WTC11 (cell line): Measurements from ENCODE around the gene SPSB2. TPM values are rescaled to one million over a fixed set of nuclear protein-coding genes. Genes with fewer than 3 reads are reported as not detected.

Source experiments
- ATAC-seq: fragments of 200-7000 bp; cut with Tn5 transposase; 2 replicates; pipeline ENCODE4 v1.10.0; 2021; ENCODE audit warnings: mild to moderate bottlenecking, moderate library complexity
- CTCF ChIA-PET: fragments of 300-600 bp; sonication (Branson Sonifier 250); formaldehyde crosslinking; loops from one replicate; lab custom pipeline; 2021; ENCODE audit warnings: antibody characterized with exemption; lab: Charles Lee
- POLR2A ChIA-PET: fragments of 350-600 bp; sonication (Branson Sonifier 250); formaldehyde crosslinking; loops from one replicate; lab custom pipeline; 2021; ENCODE audit warnings: antibody characterized with exemption; lab: Charles Lee
- DNase-seq: peaks from one replicate; pipeline ENCODE4 v3.0.0; 2021; ENCODE audit warnings: low spot score
- H3K27ac Mint-ChIP-seq: 2 replicates; pipeline ENCODE4 v1.8.0; 2021; ENCODE audit warnings: mixed read lengths
- H3K27me3 Mint-ChIP-seq: 2 replicates; pipeline ENCODE4 v1.8.0; 2021; ENCODE audit warnings: low read depth, mild to moderate bottlenecking, moderate library complexity, mixed read lengths
- H3K36me3 Mint-ChIP-seq: 2 replicates; pipeline ENCODE4 v1.8.0; 2021; ENCODE audit warnings: mixed read lengths
- H3K4me1 Mint-ChIP-seq: 2 replicates; pipeline ENCODE4 v1.8.0; 2022; ENCODE audit warnings: mixed read lengths
- H3K4me3 Mint-ChIP-seq: 2 replicates; pipeline ENCODE4 v1.8.0; 2021; ENCODE audit warnings: mild to moderate bottlenecking, moderate library complexity, mixed read lengths
- H3K9me3 Mint-ChIP-seq: 2 replicates; pipeline ENCODE4 v1.8.0; 2021; ENCODE audit warnings: mixed read lengths
- ATF2 ChIP-seq: sonication (generic); formaldehyde crosslinking; IDR thresholded peaks from 2 replicates; pipeline ENCODE4 v1.8.1; 2022; ENCODE audit warnings: low read depth, missing genetic modification reagents, borderline replicate concordance
- CDX4 ChIP-seq: fragments of 250-450 bp; sonication (Bioruptor Pico); IDR thresholded peaks from 2 replicates; pipeline ENCODE4 v1.9.0; 2021; ENCODE audit warnings: moderate library complexity, mild to moderate bottlenecking, inconsistent platforms, borderline replicate concordance
- CREB1 ChIP-seq: sonication (generic); formaldehyde crosslinking; IDR thresholded peaks from 2 replicates; pipeline ENCODE4 v1.8.0; 2023; ENCODE audit warnings: mild to moderate bottlenecking, missing genetic modification reagents
- E2F4 ChIP-seq: sonication (generic); formaldehyde crosslinking; IDR thresholded peaks from 2 replicates; pipeline ENCODE4 v1.8.1; 2022; ENCODE audit warnings: low read depth, mild to moderate bottlenecking, moderate library complexity, missing genetic modification reagents, borderline replicate concordance
- ESRRA ChIP-seq: sonication (generic); formaldehyde crosslinking; IDR thresholded peaks from 2 replicates; pipeline ENCODE4 v1.8.1; 2022; ENCODE audit warnings: mild to moderate bottlenecking, missing genetic modification reagents, borderline replicate concordance
- FOXP4 ChIP-seq: sonication (generic); formaldehyde crosslinking; IDR thresholded peaks from 2 replicates; pipeline ENCODE4 v1.8.0; 2022; ENCODE audit warnings: mild to moderate bottlenecking, missing genetic modification reagents
- KAT7 ChIP-seq: sonication (generic); formaldehyde crosslinking; IDR thresholded peaks from 2 replicates; pipeline ENCODE4 v1.8.1; 2023; ENCODE audit warnings: missing genetic modification reagents, mild to moderate bottlenecking, borderline replicate concordance
- NR1H2 ChIP-seq: sonication (generic); formaldehyde crosslinking; IDR thresholded peaks from 2 replicates; pipeline ENCODE4 v1.9.0; 2021; ENCODE audit warnings: mild to moderate bottlenecking, moderate library complexity, missing genetic modification reagents
- PREB ChIP-seq: sonication (generic); formaldehyde crosslinking; IDR thresholded peaks from 2 replicates; pipeline ENCODE4 v1.8.1; 2022; ENCODE audit warnings: mild to moderate bottlenecking, missing genetic modification reagents, moderate library complexity, borderline replicate concordance
- SOX15 ChIP-seq: fragments of 250-450 bp; sonication (Bioruptor Pico); IDR thresholded peaks from 2 replicates; pipeline ENCODE4 v1.9.0; 2021; ENCODE audit warnings: mild to moderate bottlenecking
- SP1 ChIP-seq: sonication (generic); formaldehyde crosslinking; conservative IDR thresholded peaks from 2 replicates; pipeline ENCODE4 v1.8.1; 2022; ENCODE audit warnings: missing genetic modification reagents
- TEAD4 ChIP-seq: sonication (generic); formaldehyde crosslinking; IDR thresholded peaks from 2 replicates; pipeline ENCODE4 v1.8.0; 2022; ENCODE audit warnings: mild to moderate bottlenecking, missing genetic modification reagents
- total RNA-seq: library from RNA; stranded (reverse); gene quantifications from 3 replicates; pipeline ENCODE4 v1.2.3, GENCODE V29; 2021
- TF ChIP-seq, protein P1 (sequence below): sonication (generic); formaldehyde crosslinking; IDR thresholded peaks from 2 replicates; pipeline ENCODE4 v1.8.1; 2023; ENCODE audit warnings: mild to moderate bottlenecking, missing genetic modification reagents, borderline replicate concordance
- TF ChIP-seq, protein P2 (sequence below): fragments of 200-600 bp; IDR thresholded peaks from 2 replicates; pipeline ENCODE4 v1.8.0; 2022; ENCODE audit warnings: antibody characterized with exemption
- TF ChIP-seq, protein P3 (sequence below): sonication (generic); formaldehyde crosslinking; IDR thresholded peaks from 2 replicates; pipeline ENCODE4 v1.8.0; 2022; ENCODE audit warnings: mild to moderate bottlenecking, missing genetic modification reagents

SPSB2 gene
- total RNA-seq, 1 experiment from 2014 or later, result 25.5 TPM

- TF ChIP-seq, protein P1, sequence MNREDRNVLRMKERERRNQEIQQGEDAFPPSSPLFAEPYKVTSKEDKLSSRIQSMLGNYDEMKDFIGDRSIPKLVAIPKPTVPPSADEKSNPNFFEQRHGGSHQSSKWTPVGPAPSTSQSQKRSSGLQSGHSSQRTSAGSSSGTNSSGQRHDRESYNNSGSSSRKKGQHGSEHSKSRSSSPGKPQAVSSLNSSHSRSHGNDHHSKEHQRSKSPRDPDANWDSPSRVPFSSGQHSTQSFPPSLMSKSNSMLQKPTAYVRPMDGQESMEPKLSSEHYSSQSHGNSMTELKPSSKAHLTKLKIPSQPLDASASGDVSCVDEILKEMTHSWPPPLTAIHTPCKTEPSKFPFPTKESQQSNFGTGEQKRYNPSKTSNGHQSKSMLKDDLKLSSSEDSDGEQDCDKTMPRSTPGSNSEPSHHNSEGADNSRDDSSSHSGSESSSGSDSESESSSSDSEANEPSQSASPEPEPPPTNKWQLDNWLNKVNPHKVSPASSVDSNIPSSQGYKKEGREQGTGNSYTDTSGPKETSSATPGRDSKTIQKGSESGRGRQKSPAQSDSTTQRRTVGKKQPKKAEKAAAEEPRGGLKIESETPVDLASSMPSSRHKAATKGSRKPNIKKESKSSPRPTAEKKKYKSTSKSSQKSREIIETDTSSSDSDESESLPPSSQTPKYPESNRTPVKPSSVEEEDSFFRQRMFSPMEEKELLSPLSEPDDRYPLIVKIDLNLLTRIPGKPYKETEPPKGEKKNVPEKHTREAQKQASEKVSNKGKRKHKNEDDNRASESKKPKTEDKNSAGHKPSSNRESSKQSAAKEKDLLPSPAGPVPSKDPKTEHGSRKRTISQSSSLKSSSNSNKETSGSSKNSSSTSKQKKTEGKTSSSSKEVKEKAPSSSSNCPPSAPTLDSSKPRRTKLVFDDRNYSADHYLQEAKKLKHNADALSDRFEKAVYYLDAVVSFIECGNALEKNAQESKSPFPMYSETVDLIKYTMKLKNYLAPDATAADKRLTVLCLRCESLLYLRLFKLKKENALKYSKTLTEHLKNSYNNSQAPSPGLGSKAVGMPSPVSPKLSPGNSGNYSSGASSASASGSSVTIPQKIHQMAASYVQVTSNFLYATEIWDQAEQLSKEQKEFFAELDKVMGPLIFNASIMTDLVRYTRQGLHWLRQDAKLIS (CRISPR knock-in tag), result no peak
Observed at GRCh38 chr12:6840330-6840729, 32.8 kb downstream of the SPSB2 start (continued).

DNA sequence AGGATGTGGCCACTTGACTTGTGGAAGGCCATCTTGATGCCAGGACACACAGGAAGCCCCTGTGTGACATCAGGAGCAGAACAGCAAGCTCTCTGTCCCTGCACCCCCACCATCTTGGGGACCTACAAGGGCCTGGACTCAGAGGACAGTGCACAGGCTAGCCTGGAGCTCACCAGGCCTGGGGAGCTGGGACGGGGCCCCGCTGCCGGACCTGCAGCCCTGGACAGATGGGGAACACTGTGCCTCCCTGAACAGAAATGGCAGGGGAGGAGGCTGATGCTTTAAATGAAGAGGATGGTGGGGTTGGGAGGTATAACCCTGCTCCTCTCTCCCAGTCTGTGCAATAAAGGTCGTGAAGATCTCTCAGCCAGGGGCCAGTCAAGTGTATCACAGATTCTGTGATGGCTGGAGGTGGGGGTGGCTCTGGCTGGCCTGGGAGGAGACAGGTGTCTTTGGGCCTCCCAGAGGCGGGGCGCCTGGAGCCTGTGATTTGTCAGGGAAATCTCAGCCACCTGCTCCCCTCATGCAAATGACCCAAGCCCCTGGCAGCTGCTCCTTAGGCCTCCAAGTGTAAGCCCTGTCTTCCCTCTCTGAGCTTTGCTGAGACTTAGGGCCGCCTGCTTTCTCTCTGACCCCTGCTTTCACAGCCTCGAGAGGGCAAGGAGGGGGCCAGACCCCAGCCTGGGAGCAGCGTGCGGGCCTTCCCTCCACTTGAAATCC is 33.5 kb downstream of the SPSB2 start:
- peak; percentile 73 for ATAC-seq
- Mint-ChIP-seq H3K27me3 (no peaks in the 10 kb centered on the region), H3K27ac (no peak overlapping the region; the same call in 1 of the 2 replicates), H3K36me3 (peaks cover 47% of the 10 kb centered on the region), H3K4me3 (no peak overlapping the region), H3K4me1 (peaks cover 18% of the 10 kb centered on the region), H3K9me3 (no peaks in the 10 kb centered on the region)
- ChIA-PET CTCF (interaction anchor here (0.8 to 5.1 kb wide), 7 partner anchors 13 to 122 kb away, joined by 3 to 28 read pairs (median 5); partner anchors contain the start of genes CDCA3, MLF2, PTMS and SPSB2), POLR2A (interaction anchor here (0.5 to 2.2 kb wide), 3 partner anchors 12 to 150 kb away, joined by 3 to 9 read pairs (median 3); partner anchors contain the start of genes CDCA3 and USP5)
- TF ChIP-seq KAT7 (CRISPR knock-in tag), result no peak
- TF ChIP-seq FOXP4 (CRISPR knock-in tag), result no peak
- no peak for TF ChIP-seq CREB1 (CRISPR knock-in tag)
- no peak for TF ChIP-seq SOX15 (CRISPR knock-in tag)
- TF ChIP-seq TEAD4 (CRISPR knock-in tag), result no peak
- TF ChIP-seq, protein P2, sequence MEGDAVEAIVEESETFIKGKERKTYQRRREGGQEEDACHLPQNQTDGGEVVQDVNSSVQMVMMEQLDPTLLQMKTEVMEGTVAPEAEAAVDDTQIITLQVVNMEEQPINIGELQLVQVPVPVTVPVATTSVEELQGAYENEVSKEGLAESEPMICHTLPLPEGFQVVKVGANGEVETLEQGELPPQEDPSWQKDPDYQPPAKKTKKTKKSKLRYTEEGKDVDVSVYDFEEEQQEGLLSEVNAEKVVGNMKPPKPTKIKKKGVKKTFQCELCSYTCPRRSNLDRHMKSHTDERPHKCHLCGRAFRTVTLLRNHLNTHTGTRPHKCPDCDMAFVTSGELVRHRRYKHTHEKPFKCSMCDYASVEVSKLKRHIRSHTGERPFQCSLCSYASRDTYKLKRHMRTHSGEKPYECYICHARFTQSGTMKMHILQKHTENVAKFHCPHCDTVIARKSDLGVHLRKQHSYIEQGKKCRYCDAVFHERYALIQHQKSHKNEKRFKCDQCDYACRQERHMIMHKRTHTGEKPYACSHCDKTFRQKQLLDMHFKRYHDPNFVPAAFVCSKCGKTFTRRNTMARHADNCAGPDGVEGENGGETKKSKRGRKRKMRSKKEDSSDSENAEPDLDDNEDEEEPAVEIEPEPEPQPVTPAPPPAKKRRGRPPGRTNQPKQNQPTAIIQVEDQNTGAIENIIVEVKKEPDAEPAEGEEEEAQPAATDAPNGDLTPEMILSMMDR, result no peak
- TF ChIP-seq ESRRA, result no peak
- no peak for TF ChIP-seq PREB (CRISPR knock-in tag)
- TF ChIP-seq, protein P3, sequence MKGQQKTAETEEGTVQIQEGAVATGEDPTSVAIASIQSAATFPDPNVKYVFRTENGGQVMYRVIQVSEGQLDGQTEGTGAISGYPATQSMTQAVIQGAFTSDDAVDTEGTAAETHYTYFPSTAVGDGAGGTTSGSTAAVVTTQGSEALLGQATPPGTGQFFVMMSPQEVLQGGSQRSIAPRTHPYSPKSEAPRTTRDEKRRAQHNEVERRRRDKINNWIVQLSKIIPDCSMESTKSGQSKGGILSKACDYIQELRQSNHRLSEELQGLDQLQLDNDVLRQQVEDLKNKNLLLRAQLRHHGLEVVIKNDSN (CRISPR knock-in tag), result no peak
- TF ChIP-seq ATF2 (CRISPR knock-in tag), result no peak
- TF ChIP-seq NR1H2 (CRISPR knock-in tag), result no peak
- no peak for TF ChIP-seq E2F4 (CRISPR knock-in tag)
- no peak for TF ChIP-seq CDX4
- no peak for TF ChIP-seq SP1
- peak; percentile 73 for DNase-seq
